ENCODE data around the gene RNASEH2C. TPM values are rescaled to one million over a fixed set of nuclear protein-coding genes. Genes with fewer than 3 reads are reported as not detected.
A peak's percentile ranks its signal among the peaks of the same experiment; 100 is the strongest.
"Not testable (repeated sequence)": the region's sequence is repeated elsewhere in the genome, so short reads cannot be mapped to it uniquely, and the experiment has no call there.

RNASEH2C gene
- polyA plus RNA-seq, 1 of the 3 experiments (the other 2 are of a cell fraction) = 43.9 TPM

GRCh38 chr11:65766535-65766934, 45.9 kb upstream of the RNASEH2C start:
- Histone ChIP-seq H4K20me1 (ENCODE audit: insufficient read depth) (no peaks in the 10 kb centered on the region), H3K4me2 (no peak overlapping the region), H3K4me1 (ENCODE audit: control insufficient read depth in 1 of 2, insufficient read depth in 2 of 2, low read depth in 1 of 2, low read length in 1 of 2) (no peaks in the 10 kb centered on the region), H3K79me2 (ENCODE audit: insufficient read depth) (no peaks in the 10 kb centered on the region), H3K9ac (no peak overlapping the region), H3K27ac (ENCODE audit: low read depth in 2 of 2, low read length in 1 of 2) (no peak overlapping the region), H3K36me3 (replicated peaks in 1 of 2; ENCODE audit: control insufficient read depth in 1 of 2, insufficient read depth in 2 of 2, low read length in 1 of 2) (no peaks in the 10 kb centered on the region), H2AFZ (ENCODE audit: low read depth) (no peak overlapping the region), H3K27me3 (ENCODE audit: insufficient read depth) (no peaks in the 10 kb centered on the region), H3K9me2 (no peaks in the 10 kb centered on the region), H3F3A (replicated peaks; ENCODE audit: insufficient read depth) (peaks cover 13% of the 10 kb centered on the region), H3K9me3 (no peaks in the 10 kb centered on the region), H3K4me3 (ENCODE audit: low read depth in 2 of 2, low read length in 1 of 2) (no peak overlapping the region)
- CTCF ChIA-PET = interaction anchor here (1.3 to 4.4 kb wide), 4 partner anchors 13 to 33 kb away, joined by 3 to 25 read pairs (median 9); partner anchors contain the start of gene AP5B1
- TF ChIP-seq ELF1 (IDR thresholded peaks at IDR 0.05) = no peak
- TF ChIP-seq PBX3 (IDR thresholded peaks at IDR 0.05) = peak; percentile 21; the same call in 1 of the 2 replicates
- 25% methylated on average over 7 of the region's 7 CpGs for WGBS (ENCODE audit: low lambda C conversion rate)
- no peak for DNase-seq
- POLR2A ChIA-PET = no interaction called here

GRCh38 chr11:65764434-65764833, 43.8 kb upstream of the RNASEH2C start:
- Histone ChIP-seq H3F3A (replicated peaks; ENCODE audit: insufficient read depth) (peaks cover 9% of the 10 kb centered on the region), H3K9me2 (no peaks in the 10 kb centered on the region), H3K4me1 (ENCODE audit: control insufficient read depth in 1 of 2, insufficient read depth in 2 of 2, low read depth in 1 of 2, low read length in 1 of 2) (no peaks in the 10 kb centered on the region), H3K9me3 (no peaks in the 10 kb centered on the region), H3K79me2 (ENCODE audit: insufficient read depth) (no peaks in the 10 kb centered on the region), H4K20me1 (ENCODE audit: insufficient read depth) (no peaks in the 10 kb centered on the region), H2AFZ (ENCODE audit: low read depth) (no peak overlapping the region), H3K4me2 (no peak overlapping the region), H3K27me3 (ENCODE audit: insufficient read depth) (no peaks in the 10 kb centered on the region), H3K36me3 (replicated peaks in 1 of 2; ENCODE audit: control insufficient read depth in 1 of 2, insufficient read depth in 2 of 2, low read length in 1 of 2) (no peaks in the 10 kb centered on the region), H3K4me3 (ENCODE audit: low read depth in 2 of 2, low read length in 1 of 2) (no peak overlapping the region), H3K9ac (no peak overlapping the region), H3K27ac (ENCODE audit: low read depth in 2 of 2, low read length in 1 of 2) (no peak overlapping the region)
- no peak for DNase-seq
- CTCF ChIA-PET = interaction anchor here (0.9 to 4.4 kb wide), 5 partner anchors 10 to 53 kb away, joined by 3 to 25 read pairs (median 4); partner anchors contain the start of gene KAT5
- POLR2A ChIA-PET = no interaction called here
- TF ChIP-seq NRF1 (IDR thresholded peaks at IDR 0.05; ENCODE audit: low read depth, low read length) = no peak
- no peak for TF ChIP-seq MAX (IDR thresholded peaks at IDR 0.05; ENCODE audit: low read depth)
- TF ChIP-seq FOSL2 (IDR thresholded peaks at IDR 0.05; ENCODE audit: borderline replicate concordance, low read depth) = no peak
- TF ChIP-seq TAF1 (IDR thresholded peaks at IDR 0.05; ENCODE audit: borderline replicate concordance, low read depth, low read length) = no peak
- no peak for TF ChIP-seq RCOR1 (IDR thresholded peaks at IDR 0.05; ENCODE audit: low read length)
- TF ChIP-seq RFX5 (IDR thresholded peaks at IDR 0.05; ENCODE audit: low read length) = no peak
- TF ChIP-seq FOXJ3 (CRISPR knock-in tag; IDR thresholded peaks at IDR 0.05) = no peak
- TF ChIP-seq EZH2phosphoT487 (IDR thresholded peaks at IDR 0.05; ENCODE audit: borderline replicate concordance, low read depth) = no peak
- no peak for TF ChIP-seq TEAD4 (IDR thresholded peaks at IDR 0.05; ENCODE audit: borderline replicate concordance, insufficient read depth)
- TF ChIP-seq USF1 (IDR thresholded peaks at IDR 0.05; ENCODE audit: borderline replicate concordance, low read depth) = no peak
- no peak for TF ChIP-seq SIN3A (IDR thresholded peaks at IDR 0.05; ENCODE audit: borderline replicate concordance, low read depth, low read length)
- TF ChIP-seq MEF2A (IDR thresholded peaks at IDR 0.05; ENCODE audit: borderline replicate concordance, low read depth) = no peak
- TF ChIP-seq SMC3 (IDR thresholded peaks at IDR 0.05; ENCODE audit: low read depth, low read length) = no peak
- no peak for TF ChIP-seq POLR2AphosphoS5 (IDR thresholded peaks at IDR 0.05; ENCODE audit: low read depth, low read length)
- TF ChIP-seq YY1 (IDR thresholded peaks at IDR 0.05; ENCODE audit: low read depth) = no peak
- no peak for TF ChIP-seq JUND (IDR thresholded peaks at IDR 0.05)
- no peak for TF ChIP-seq ZBTB33 (IDR thresholded peaks at IDR 0.05; ENCODE audit: borderline replicate concordance, low read depth)
- no peak for TF ChIP-seq RXRA (IDR thresholded peaks at IDR 0.05; ENCODE audit: borderline replicate concordance, low read depth)
- 48% methylated on average over 5 of the region's 5 CpGs for WGBS (ENCODE audit: low lambda C conversion rate)

- CTCF ChIA-PET, POLR2A ChIA-PET, DNase-seq: not testable (repeated sequence)
Observed at GRCh38 chr11:65762816-65763215, 42.2 kb upstream of the RNASEH2C start.

More at GRCh38 chr11:65762816-65763215, 42.2 kb upstream of the RNASEH2C start:
- H3K9me2 ChIP-seq; H3K9me3 ChIP-seq; H4K20me1 ChIP-seq (ENCODE audit: insufficient read depth); H3K4me3 ChIP-seq (ENCODE audit: low read depth in 2 of 2, low read length in 1 of 2); H3K36me3 ChIP-seq (replicated peaks in 1 of 2; ENCODE audit: control insufficient read depth in 1 of 2, insufficient read depth in 2 of 2, low read length in 1 of 2); H3K27ac ChIP-seq (ENCODE audit: low read depth in 2 of 2, low read length in 1 of 2); H3F3A ChIP-seq (replicated peaks; ENCODE audit: insufficient read depth); H3K4me1 ChIP-seq (ENCODE audit: control insufficient read depth in 1 of 2, insufficient read depth in 2 of 2, low read depth in 1 of 2, low read length in 1 of 2); H2AFZ ChIP-seq (ENCODE audit: low read depth); H3K27me3 ChIP-seq (ENCODE audit: insufficient read depth); H3K9ac ChIP-seq; H3K4me2 ChIP-seq; H3K79me2 ChIP-seq (ENCODE audit: insufficient read depth): not testable (repeated sequence)
- WGBS (ENCODE audit: low lambda C conversion rate) = 84% methylated on average over 24 of the region's 29 CpGs
